Astrocyte of the cerebellum (primary cell): Measurements from ENCODE around the gene FLOT1.

Experiments
- DNase-seq: peaks from one replicate; pipeline ENCODE4 v3.0.0-alpha.2; 2011; ENCODE audit warnings: low read depth
- H3K4me3 ChIP-seq: 2 replicates; pipeline ENCODE4 v1.5.1; 2011; ENCODE audit warnings: mild to moderate bottlenecking, low read depth, low read length, moderate library complexity
- CTCF ChIP-seq: IDR thresholded peaks from 2 replicates; pipeline ENCODE4 v1.5.1; 2012; ENCODE audit warnings: low read length, low read depth, moderate library complexity, mild to moderate bottlenecking; ENCODE audit errors: missing control alignments
- in situ Hi-C: cut with HindIII; loops from 2 replicates; pipeline ENCODE4 v1.10.0; 2017; ENCODE audit warnings: low sequenced_read_pairs

The FLOT1 gene

GRCh38 chr6:30686908-30687658 lies 55.4 kb downstream of the FLOT1 start:
- in situ Hi-C loops = no loop called here
- TF ChIP-seq CTCF = no peak
- peak; percentile 67 for DNase-seq
- peak overlapping the region; percentile 94 for H3K4me3 ChIP-seq

GRCh38 chr6:30686009-30686907 lies 56.2 kb downstream of the FLOT1 start, which contains the start of gene PPP1R18:
Gene PPP1R18 (minus strand): TSS chr6:30686645. CDS start chr6:30686018, 627 bp downstream.
- in situ Hi-C loops = no loop called here
- no peak for DNase-seq
- no peak for TF ChIP-seq CTCF
- H3K4me3 ChIP-seq = peak within 1 kb of the TSS; percentile 94

DNA sequence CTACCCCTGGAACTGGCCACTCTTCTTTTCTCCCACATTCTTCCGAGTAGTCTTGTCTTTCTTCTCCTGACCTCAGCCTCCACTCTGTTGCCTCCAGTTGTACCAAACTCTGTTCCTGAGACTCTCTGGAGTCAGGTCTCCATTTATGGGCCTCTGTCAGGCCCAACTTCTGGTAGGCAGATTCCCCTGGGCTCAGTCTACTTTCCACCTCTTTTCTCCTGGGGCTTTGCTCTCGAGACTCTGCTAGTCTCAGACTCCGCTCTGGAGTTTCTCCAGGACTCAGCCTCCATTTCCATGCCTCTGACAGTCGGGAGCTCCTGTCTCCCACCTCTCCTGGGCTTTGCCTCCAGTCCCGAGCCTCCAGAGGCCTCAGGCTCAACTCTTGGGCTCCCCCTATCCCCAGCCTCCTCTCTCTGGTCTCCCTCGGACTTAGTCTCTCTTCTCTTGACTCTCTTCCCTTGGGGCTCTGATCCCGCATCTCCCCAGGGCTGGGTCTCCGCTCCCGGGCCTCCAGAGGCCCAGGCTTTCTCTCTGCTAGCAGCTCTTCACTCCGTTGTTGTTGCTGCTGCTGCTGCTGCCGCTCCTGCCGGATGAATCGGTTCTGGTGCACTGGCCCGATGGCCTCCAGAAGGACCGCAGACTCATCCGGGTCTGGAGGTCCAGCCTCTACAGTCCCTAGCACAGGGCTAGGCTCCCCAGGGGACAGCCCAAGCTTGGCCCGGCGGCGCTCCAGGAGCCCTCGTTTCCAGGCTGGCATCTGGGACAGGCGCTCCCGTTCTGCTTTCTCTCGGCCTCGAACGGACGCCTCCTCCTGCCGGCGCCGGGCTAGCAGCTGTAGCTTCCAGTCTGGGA lies 57.1 kb downstream of the FLOT1 start:
- DNase-seq = no peak
- in situ Hi-C loops = no loop called here
- peak overlapping the region; percentile 94 for H3K4me3 ChIP-seq
- TF ChIP-seq CTCF = peak; percentile 37

DNA sequence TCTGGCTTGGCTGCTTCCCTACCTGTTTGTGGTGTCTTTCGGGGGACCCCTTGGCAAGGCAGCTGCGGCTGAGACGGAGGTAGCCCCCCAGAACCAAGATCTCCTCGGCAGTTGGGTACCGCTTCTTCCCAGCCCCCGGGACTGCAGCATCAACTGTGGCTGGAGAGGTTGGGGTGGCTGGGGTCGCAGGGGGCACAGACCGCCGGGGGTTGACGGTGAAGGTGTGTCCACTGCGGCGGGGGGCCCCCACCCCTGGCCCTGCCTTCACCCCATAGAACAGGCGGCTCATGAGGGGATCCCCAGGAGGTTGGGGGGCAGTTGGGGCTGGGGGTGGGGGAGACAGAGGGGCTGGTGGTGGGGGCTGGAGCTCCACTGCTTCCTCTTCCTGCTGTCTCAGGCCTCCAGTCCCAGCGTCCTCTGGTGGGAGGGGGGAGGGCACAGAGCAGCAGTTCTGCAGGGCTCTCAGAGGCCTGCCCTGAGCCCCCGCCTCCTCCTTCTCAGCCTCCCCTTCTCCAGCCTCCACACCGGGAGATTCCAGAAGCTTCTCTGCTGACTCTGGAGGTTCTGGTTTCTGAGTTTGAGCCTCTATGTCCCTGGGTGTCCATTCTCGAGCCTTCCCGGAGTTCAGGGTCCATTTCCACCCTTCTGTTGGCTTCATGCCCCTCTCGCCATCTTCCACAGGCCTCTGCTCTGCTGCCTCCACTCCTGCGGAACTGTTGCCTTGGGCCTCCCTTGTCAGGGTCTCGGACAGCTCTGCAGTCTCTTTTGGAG lies 57.9 kb downstream of the FLOT1 start:
- DNase-seq = no peak
- in situ Hi-C loops = no loop called here
- TF ChIP-seq CTCF = no peak
- peak overlapping the region; percentile 94 for H3K4me3 ChIP-seq

DNA sequence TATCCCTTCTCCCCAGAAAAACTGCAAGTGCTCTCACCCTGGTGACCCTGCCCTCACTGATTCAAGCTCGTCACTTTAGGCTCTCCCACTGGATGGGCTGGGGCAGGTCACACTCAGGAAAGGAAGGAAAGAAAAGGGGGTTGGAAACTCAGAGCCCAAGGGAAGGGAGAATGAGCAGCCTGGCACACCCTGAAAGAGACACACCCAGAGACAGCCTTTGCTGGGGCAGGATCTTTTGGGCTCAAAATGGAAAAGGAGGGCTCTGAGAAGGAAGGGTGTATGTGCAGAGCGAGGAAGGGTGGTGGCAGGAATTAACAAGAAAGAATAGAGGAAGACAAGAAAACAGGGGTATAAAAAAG lies 58.5 kb downstream of the FLOT1 start:
- in situ Hi-C loops = no loop called here
- H3K4me3 ChIP-seq = peak overlapping the region; percentile 94
- TF ChIP-seq CTCF = no peak
- no peak for DNase-seq
